IgD-negative memory B cell (primary cell): ENCODE measurements around the gene LRRC49. TPM values are rescaled to one million over a fixed set of nuclear protein-coding genes. Genes with fewer than 3 reads are reported as not detected.

Experiments used
- H3K27ac Mint-ChIP-seq, 3 donors: one replicate each; pipeline ENCODE4 v1.8.0; 2020 to 2022; ENCODE audit warnings: mild to moderate bottlenecking in 3 of 3, mixed read lengths in 3 of 3, moderate library complexity in 1 of 3
- H3K27me3 Mint-ChIP-seq: one replicate; pipeline ENCODE4 v1.8.0; 2021; ENCODE audit warnings: mixed read lengths
- H3K36me3 Mint-ChIP-seq: one replicate; pipeline ENCODE4 v1.8.0; 2020; ENCODE audit warnings: mild to moderate bottlenecking, mixed read lengths
- H3K4me1 Mint-ChIP-seq, 3 donors: one replicate each; pipeline ENCODE4 v1.8.0; 2020 to 2022; ENCODE audit warnings: mixed read lengths in 3 of 3, mild to moderate bottlenecking in 1 of 3
- H3K4me3 Mint-ChIP-seq, 4 donors: one replicate each; pipeline ENCODE4 v1.8.0; 2020 to 2022; ENCODE audit warnings: mild to moderate bottlenecking in 4 of 4, mixed read lengths in 4 of 4, moderate library complexity in 3 of 4
- H3K9me3 Mint-ChIP-seq, 3 donors: one replicate each; pipeline ENCODE4 v1.8.0; 2020 to 2021; ENCODE audit warnings: mixed read lengths in 3 of 3, mild to moderate bottlenecking in 1 of 3
- polyA plus RNA-seq: library from polyadenylated mRNA; unstranded; fragments of 300-500 nt; fragmentation: Illumina TruSeq; gene quantifications from one replicate; pipeline ENCODE4 v1.2.3, GENCODE V29; 2021

The LRRC49 gene
- polyA plus RNA-seq, 1 donor from 2014 or later: not detected

GRCh38 chr15:71057143-71057542 is 164.5 kb downstream of the LRRC49 start:
- Mint-ChIP-seq H3K9me3 (peaks cover 0 to 11% (median 6%) of the 10 kb centered on the region in 3 donors), H3K27me3 (peaks cover 4% of the 10 kb centered on the region), H3K27ac (no peak overlapping the region), H3K4me3 (no peak overlapping the region), H3K36me3 (no peaks in the 10 kb centered on the region), H3K4me1 (no peaks in the 10 kb centered on the region)

- no peaks in the 10 kb centered on the region for H3K36me3 Mint-ChIP-seq
- H3K27me3 Mint-ChIP-seq: peaks cover 6% of the 10 kb centered on the region
- H3K4me3 Mint-ChIP-seq: no peak overlapping the region
- peaks cover 0 to 11% (median 6%) of the 10 kb centered on the region in 3 donors for H3K9me3 Mint-ChIP-seq
- no peaks in the 10 kb centered on the region for H3K4me1 Mint-ChIP-seq
- H3K27ac Mint-ChIP-seq: no peak overlapping the region
These were observed 165.0 kb downstream of the LRRC49 start for GRCh38 chr15:71057581-71057980.

DNA sequence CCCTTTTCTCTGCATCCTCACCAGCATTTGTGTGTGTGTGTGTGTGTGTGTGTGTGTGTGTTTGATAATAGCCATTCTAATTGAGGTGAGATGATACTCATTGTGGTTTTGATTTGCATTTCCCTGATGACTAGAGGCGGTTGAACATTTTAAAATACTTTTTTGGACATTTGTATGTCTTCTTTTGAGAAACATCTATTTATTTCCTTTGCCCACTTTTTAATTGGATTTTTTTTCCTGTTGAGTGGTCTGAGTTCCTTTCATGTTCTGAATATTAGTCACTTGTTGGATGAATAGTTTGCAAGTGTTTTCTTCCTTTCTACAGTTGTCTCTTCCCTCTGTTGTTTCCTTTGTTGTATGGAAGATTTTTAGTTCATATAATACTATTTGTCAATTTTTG is 168.4 kb downstream of the LRRC49 start:
- Mint-ChIP-seq H3K4me3 (no peak overlapping the region), H3K36me3 (no peaks in the 10 kb centered on the region), H3K27me3 (peaks cover 9% of the 10 kb centered on the region), H3K4me1 (no peaks in the 10 kb centered on the region), H3K27ac (no peak overlapping the region), H3K9me3 (peaks cover 0 to 13% (median 6%) of the 10 kb centered on the region in 3 donors)

DNA sequence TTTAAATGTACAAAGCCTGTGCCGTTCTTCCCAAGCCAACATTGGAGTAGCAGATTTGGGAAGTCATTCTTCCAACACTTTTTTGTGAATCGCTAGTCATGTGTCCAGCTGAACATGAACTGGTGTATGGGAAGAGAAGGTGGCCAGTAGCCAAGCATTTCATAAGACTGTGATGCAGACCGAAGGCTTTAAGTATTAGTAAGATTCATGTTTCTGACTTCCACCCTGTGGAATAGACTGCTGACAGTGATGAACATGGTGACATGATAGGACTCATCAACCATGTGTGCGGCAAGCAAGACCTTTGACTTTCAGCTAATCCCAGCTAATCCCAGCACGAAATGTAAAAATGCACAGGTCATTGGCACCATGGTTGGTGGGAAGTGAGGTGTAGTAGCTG is 174.4 kb downstream of the LRRC49 start:
- Mint-ChIP-seq H3K4me1 (no peaks in the 10 kb centered on the region), H3K27ac (no peak overlapping the region), H3K36me3 (no peaks in the 10 kb centered on the region), H3K4me3 (no peak overlapping the region), H3K9me3 (peaks cover 0 to 2% (median 0%) of the 10 kb centered on the region in 3 donors), H3K27me3 (peaks cover 8% of the 10 kb centered on the region)

DNA sequence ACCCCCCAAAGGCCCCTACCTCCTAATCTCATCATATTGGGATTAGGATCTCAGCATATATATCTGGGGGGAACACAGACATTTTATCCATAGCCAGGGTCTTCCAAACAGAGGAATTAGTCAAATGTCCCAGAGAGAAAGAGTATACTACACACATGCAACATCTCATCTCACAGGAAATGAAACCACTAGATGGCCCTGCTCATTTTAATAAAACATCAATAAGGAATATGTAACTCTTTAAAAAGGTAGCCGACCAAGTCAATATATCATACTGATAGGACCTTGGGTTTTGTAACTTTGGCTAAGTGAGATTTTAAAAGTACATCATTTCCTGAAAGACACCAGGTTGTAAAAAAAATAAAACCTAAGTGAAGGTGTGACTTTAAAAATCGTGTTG is 177.1 kb downstream of the LRRC49 start:
- peaks cover 1 to 4% (median 2%) of the 10 kb centered on the region in 3 donors for H3K9me3 Mint-ChIP-seq
- H3K4me3 Mint-ChIP-seq: no peak overlapping the region
- peaks cover 3% of the 10 kb centered on the region for H3K27me3 Mint-ChIP-seq
- no peaks in the 10 kb centered on the region for H3K4me1 Mint-ChIP-seq
- no peaks in the 10 kb centered on the region for H3K36me3 Mint-ChIP-seq
- no peak overlapping the region for H3K27ac Mint-ChIP-seq

GRCh38 chr15:71071529-71071928 is 178.9 kb downstream of the LRRC49 start:
- Mint-ChIP-seq H3K36me3 (no peaks in the 10 kb centered on the region), H3K27ac (no peak overlapping the region), H3K4me1 (no peaks in the 10 kb centered on the region), H3K4me3 (no peak overlapping the region), H3K27me3 (peaks cover 3% of the 10 kb centered on the region), H3K9me3 (peaks cover 1 to 7% (median 6%) of the 10 kb centered on the region in 3 donors)

- Mint-ChIP-seq H3K36me3 (no peaks in the 10 kb centered on the region), H3K9me3 (peaks cover 1 to 10% (median 8%) of the 10 kb centered on the region in 3 donors), H3K4me1 (no peaks in the 10 kb centered on the region), H3K4me3 (no peak overlapping the region), H3K27me3 (peaks cover 3% of the 10 kb centered on the region), H3K27ac (peak overlapping the region in 1 of 3 donors; percentile 59)
These were observed 179.8 kb downstream of the LRRC49 start for GRCh38 chr15:71072423-71072822.

DNA sequence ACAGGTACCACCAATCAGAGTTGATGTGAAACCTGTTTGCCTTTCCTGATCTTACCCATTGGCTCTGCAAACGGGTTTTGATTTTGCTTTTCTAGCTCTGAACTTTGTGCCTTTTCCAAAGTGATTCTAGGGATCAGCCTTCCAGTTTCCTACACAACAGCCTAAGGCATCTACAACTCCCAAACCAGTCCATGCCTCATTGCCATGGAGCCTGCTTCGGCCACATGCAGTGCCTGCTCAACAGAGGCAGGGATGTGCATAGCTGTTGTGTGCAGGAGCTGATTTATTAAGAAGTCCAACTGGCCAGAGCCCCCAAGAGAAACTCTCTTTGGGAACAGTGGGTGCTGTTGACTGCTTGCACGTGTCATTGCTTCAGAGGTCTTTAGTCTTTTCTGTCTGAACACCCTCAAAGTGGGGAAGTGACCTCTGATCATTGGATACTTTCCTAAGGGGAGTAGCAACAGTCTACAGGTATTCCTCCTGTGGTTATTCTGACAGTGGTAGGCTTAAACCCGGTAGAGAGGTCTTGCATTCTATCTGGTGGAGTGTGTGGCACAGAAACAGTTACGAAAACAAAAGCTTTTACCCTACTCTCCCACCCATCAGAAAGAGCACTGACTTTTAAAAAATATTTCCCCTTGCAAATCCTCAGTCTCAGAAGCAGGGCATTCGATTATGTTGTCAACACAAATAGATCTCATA is 186.0 kb downstream of the LRRC49 start:
- no peak overlapping the region for H3K27ac Mint-ChIP-seq
- H3K4me3 Mint-ChIP-seq: no peak overlapping the region
- peaks cover 0 to 12% (median 4%) of the 10 kb centered on the region in 3 donors for H3K9me3 Mint-ChIP-seq
- no peaks in the 10 kb centered on the region for H3K36me3 Mint-ChIP-seq
- H3K4me1 Mint-ChIP-seq: no peaks in the 10 kb centered on the region
- no peaks in the 10 kb centered on the region for H3K27me3 Mint-ChIP-seq

DNA sequence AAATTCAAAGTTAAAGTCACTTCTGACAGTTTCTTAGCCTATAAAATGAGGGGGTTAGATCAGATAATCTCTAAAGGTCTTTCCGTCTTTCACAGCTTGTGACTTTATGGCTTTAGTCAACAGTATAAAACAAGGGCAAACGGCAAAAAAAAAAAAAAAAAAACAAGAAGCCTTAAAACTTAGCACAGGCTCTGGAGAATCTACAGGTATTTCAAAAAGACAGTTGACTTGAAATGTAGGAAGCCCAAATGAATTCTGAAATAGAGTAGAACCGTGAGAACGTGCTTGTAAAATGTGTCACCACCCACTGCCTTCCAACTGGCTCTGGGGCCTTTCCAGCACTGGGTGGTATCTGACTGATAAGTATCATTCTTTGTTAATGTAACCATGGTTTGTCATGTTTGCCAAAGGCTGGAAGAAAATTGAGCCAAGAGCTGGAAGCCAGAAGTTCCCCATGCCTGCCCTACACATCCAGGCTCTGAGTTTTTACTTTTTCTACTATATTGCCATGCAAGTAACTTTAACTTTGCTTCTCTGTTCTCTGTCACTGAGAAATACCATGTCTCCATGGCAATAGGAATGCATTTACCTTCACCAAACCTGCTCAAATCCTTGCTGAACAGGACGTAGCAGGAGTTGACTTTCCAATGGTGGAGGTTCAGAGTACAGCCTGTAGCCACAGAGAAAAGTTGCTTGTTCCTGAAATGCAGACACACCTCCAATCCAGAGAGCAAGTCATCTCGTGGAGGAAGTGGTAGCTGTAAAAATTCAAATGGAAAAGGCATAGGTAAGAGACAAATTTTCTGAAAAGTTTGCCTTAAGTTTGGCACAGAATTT is 186.8 kb downstream of the LRRC49 start:
- Mint-ChIP-seq H3K27ac (no peak overlapping the region), H3K9me3 (peaks cover 0 to 16% (median 4%) of the 10 kb centered on the region in 3 donors), H3K4me1 (no peaks in the 10 kb centered on the region), H3K27me3 (no peaks in the 10 kb centered on the region), H3K36me3 (no peaks in the 10 kb centered on the region), H3K4me3 (no peak overlapping the region)

DNA sequence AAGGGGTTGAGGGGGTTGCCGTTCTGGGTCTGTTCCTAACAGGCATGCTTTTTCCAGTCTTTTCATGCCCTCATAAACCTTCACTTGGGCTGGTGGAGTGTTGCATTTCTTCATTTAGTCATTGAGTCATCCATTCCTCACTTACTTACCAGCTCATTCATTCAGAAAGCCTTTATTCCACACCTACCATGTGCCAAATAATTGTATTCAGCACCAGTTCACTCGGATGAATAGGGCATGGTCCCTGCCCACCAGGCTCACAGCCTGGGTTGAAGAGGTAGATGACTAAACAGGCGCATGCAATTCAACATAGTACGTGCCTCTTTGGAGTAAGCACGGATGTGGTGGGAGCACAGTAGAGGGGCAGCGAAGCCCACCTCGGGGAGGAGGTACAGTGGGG is 187.5 kb downstream of the LRRC49 start:
- Mint-ChIP-seq H3K27me3 (no peaks in the 10 kb centered on the region), H3K4me1 (no peaks in the 10 kb centered on the region), H3K36me3 (no peaks in the 10 kb centered on the region), H3K4me3 (no peak overlapping the region), H3K27ac (no peak overlapping the region), H3K9me3 (peaks cover 0 to 16% (median 4%) of the 10 kb centered on the region in 3 donors)

GRCh38 chr15:71080705-71081104 is 188.1 kb downstream of the LRRC49 start:
- no peaks in the 10 kb centered on the region for H3K27me3 Mint-ChIP-seq
- no peak overlapping the region for H3K27ac Mint-ChIP-seq
- no peaks in the 10 kb centered on the region for H3K36me3 Mint-ChIP-seq

GRCh38 chr15:71082803-71083202 is 190.2 kb downstream of the LRRC49 start:
- no peaks in the 10 kb centered on the region for H3K4me1 Mint-ChIP-seq
- peak overlapping the region in 1 of 3 donors; percentile 79 for H3K27ac Mint-ChIP-seq
- H3K9me3 Mint-ChIP-seq: peaks cover 0 to 12% (median 2%) of the 10 kb centered on the region in 3 donors
- H3K27me3 Mint-ChIP-seq: no peaks in the 10 kb centered on the region
- H3K4me3 Mint-ChIP-seq: no peak overlapping the region
- no peaks in the 10 kb centered on the region for H3K36me3 Mint-ChIP-seq

More at GRCh38 chr15:71080705-71081104, 188.1 kb downstream of the LRRC49 start:
- Mint-ChIP-seq H3K4me1 (no peaks in the 10 kb centered on the region), H3K4me3 (no peak overlapping the region), H3K9me3 (peaks cover 0 to 16% (median 4%) of the 10 kb centered on the region in 3 donors)

DNA sequence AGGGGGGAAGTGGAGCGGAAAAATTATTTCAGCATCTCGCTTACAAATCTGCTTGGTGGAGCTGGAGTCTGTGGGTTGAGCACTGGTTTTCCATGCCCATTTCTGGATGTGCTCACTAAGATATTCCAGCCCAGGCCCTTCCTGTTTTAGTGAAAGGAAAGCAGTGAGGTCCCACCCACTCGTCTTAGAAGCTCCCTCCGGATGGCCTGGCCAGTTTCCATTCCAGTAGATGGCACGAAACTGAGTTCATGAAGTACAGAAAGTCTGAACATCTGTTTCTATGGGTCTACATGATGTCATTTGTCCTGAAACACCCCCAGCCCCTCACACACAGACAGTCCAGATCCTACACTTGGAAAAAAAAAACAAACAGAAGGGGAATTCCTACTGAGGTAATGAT is 190.7 kb downstream of the LRRC49 start:
- no peaks in the 10 kb centered on the region for H3K27me3 Mint-ChIP-seq
- no peaks in the 10 kb centered on the region for H3K4me1 Mint-ChIP-seq
- no peaks in the 10 kb centered on the region for H3K36me3 Mint-ChIP-seq
- no peak overlapping the region for H3K27ac Mint-ChIP-seq
- H3K4me3 Mint-ChIP-seq: no peak overlapping the region
- peaks cover 2 to 10% (median 3%) of the 10 kb centered on the region in 3 donors for H3K9me3 Mint-ChIP-seq

GRCh38 chr15:71084264-71084663 is 191.6 kb downstream of the LRRC49 start:
- H3K9me3 Mint-ChIP-seq: peaks cover 2 to 16% (median 9%) of the 10 kb centered on the region in 3 donors
- H3K36me3 Mint-ChIP-seq: no peaks in the 10 kb centered on the region

DNA sequence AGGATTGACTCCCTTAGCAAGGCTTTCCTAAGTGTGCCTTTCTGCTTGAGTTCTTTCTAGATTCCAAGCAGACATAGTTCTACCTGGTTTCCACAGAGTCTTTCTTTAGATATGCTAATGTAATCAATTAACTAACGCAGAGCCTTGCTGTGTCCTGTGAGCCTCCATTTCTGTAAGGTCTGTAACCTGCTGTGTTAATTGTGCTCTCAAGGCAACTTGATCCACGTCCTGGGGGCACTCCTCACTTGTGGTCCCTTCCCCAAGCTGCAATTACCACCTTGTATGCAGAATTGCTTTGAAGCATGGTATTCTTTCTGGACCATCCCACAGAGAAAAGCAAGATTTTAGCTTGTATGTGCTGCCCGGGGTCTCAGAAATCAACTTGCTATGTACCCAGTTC is 193.2 kb downstream of the LRRC49 start:
- H3K27me3 Mint-ChIP-seq: no peaks in the 10 kb centered on the region
- H3K4me1 Mint-ChIP-seq: no peaks in the 10 kb centered on the region
- H3K9me3 Mint-ChIP-seq: peaks cover 2 to 18% (median 9%) of the 10 kb centered on the region in 3 donors
- no peak overlapping the region for H3K4me3 Mint-ChIP-seq
- no peaks in the 10 kb centered on the region for H3K36me3 Mint-ChIP-seq
- no peak overlapping the region for H3K27ac Mint-ChIP-seq

More at GRCh38 chr15:71084264-71084663, 191.6 kb downstream of the LRRC49 start:
- no peak overlapping the region for H3K4me3 Mint-ChIP-seq
- H3K4me1 Mint-ChIP-seq: no peaks in the 10 kb centered on the region
- no peak overlapping the region for H3K27ac Mint-ChIP-seq
- no peaks in the 10 kb centered on the region for H3K27me3 Mint-ChIP-seq
